Tibial nerve (tissue), 4 donors: Measurements from ENCODE around the gene RRH. TPM values are rescaled to one million over a fixed set of nuclear protein-coding genes. Genes with fewer than 3 reads are reported as not detected.
"Not testable (repeated sequence)": the region's sequence is repeated elsewhere in the genome, so short reads cannot be mapped to it uniquely, and the experiment has no call there.

Source experiments
- DNase-seq, 2 donors: peaks; one replicate each; pipeline ENCODE4 v3.0.0-alpha.2; 2019; ENCODE audit warnings: low spot score in 2 of 2
- H3K27ac ChIP-seq, 4 donors: fragments of 200-600 bp; sonication (generic) in 3 of 4; one replicate each; pipeline ENCODE4 v1.5.1; 2017 to 2019; ENCODE audit warnings: mild to moderate bottlenecking in 1 of 4
- H3K27me3 ChIP-seq, 2 donors: fragments of 200-600 bp; sonication (generic) in 1 of 2; one replicate each; pipeline versions ENCODE4 v1.5.1 to v1.6.0; 2017 to 2019
- H3K36me3 ChIP-seq, 3 donors: fragments of 200-600 bp; sonication (generic); one replicate each; pipeline ENCODE4 v1.5.1; 2018 to 2019
- H3K4me1 ChIP-seq, 4 donors: fragments of 200-600 bp; sonication (generic) in 3 of 4; one replicate each; pipeline ENCODE4 v1.5.1; 2017 to 2019
- H3K4me3 ChIP-seq, 4 donors: fragments of 200-600 bp; sonication (generic) in 3 of 4; one replicate each; pipeline ENCODE4 v1.5.1; 2017 to 2019; ENCODE audit warnings: mild to moderate bottlenecking in 1 of 4, moderate library complexity in 1 of 4
- H3K9me3 ChIP-seq, 4 donors: fragments of 200-600 bp; sonication (generic) in 3 of 4; one replicate each; pipeline ENCODE4 v1.5.1; 2017 to 2019
- CTCF ChIP-seq, 5 experiments: fragments of 200-600 bp in 3 of 5; fragments of 450-650 bp in 2 of 5; sonication (generic) in 3 of 5; IDR thresholded peaks; one replicate each; pipeline ENCODE4 v1.5.1; 2016 to 2019; ENCODE audit warnings: antibody characterized with exemption in 5 of 5, mild to moderate bottlenecking in 3 of 5, moderate library complexity in 2 of 5
- EP300 ChIP-seq, 2 donors: sonication (generic); formaldehyde crosslinking; IDR thresholded peaks; one replicate each; pipeline ENCODE4 v1.6.1; 2017; ENCODE audit warnings: antibody characterized with exemption in 2 of 2, mild to moderate bottlenecking in 1 of 2
- POLR2A ChIP-seq, 2 donors: fragments of 450-650 bp; IDR thresholded peaks; one replicate each; pipeline ENCODE4 v1.6.1; 2017; ENCODE audit warnings: antibody characterized with exemption in 2 of 2, mild to moderate bottlenecking in 2 of 2, moderate library complexity in 2 of 2
- WGBS, 2 donors: methylation state at CpG; one replicate each; pipeline ENCODE4 v1.1.5; 2018; 5-methylcytosine and 5-hydroxymethylcytosine counted together
- total RNA-seq, 4 donors: library from RNA; depleted of rRNA; stranded (reverse); fragments of >200 nt; gene quantifications; one replicate each; pipeline ENCODE4 v1.1.0, GENCODE V29; 2016

RRH gene
- under 1 TPM in 1 of 4 donors, not detected in 3; 0.22 TPM for total RNA-seq

- H3K27me3 ChIP-seq: no peaks in the 10 kb centered on the region
- no peaks in the 10 kb centered on the region for H3K9me3 ChIP-seq
- peaks cover 0 to 35% (median 2%) of the 10 kb centered on the region in 3 donors for H3K36me3 ChIP-seq
- TF ChIP-seq CTCF (IDR thresholded peaks at IDR 0.05) (no peak), EP300 (IDR thresholded peaks at IDR 0.05) (no peak), POLR2A (IDR thresholded peaks at IDR 0.05) (no peak)
- DNase-seq: no peak
- H3K4me1 ChIP-seq: no peaks in the 10 kb centered on the region
- WGBS, 2 donors: 88 to 98% methylated on average over 2 of the region's 2 CpGs
- no peak within 1 kb of the TSS for H3K27ac ChIP-seq
- H3K4me3 ChIP-seq: no peak within 1 kb of the TSS
Observed at GRCh38 chr4:109827672-109828071, at the start of gene RRH. TSS of gene RRH (plus strand) at chr4:109827972. CDS start at chr4:109828028, 56 bp downstream.

- H3K4me3 ChIP-seq: not testable (repeated sequence)
- WGBS, 2 donors: 77 to 86% methylated on average over 2 of the region's 2 CpGs
Observed at GRCh38 chr4:109782092-109782491, 45.7 kb upstream of the RRH start.

GRCh38 chr4:109786846-109787245, 40.9 kb upstream of the RRH start:
- WGBS, 2 donors: 87 to 96% methylated on average over 1 of the region's 1 CpG
- no peak overlapping the region for H3K27ac ChIP-seq
- no peak for DNase-seq
- no peak overlapping the region for H3K4me3 ChIP-seq
- H3K4me1 ChIP-seq: no peaks in the 10 kb centered on the region
- H3K27me3 ChIP-seq: no peaks in the 10 kb centered on the region
- no peak for TF ChIP-seq CTCF (IDR thresholded peaks at IDR 0.05)
- no peak for TF ChIP-seq POLR2A (IDR thresholded peaks at IDR 0.05)
- TF ChIP-seq EP300 (IDR thresholded peaks at IDR 0.05): no peak
- peaks cover 0 to 7% (median 0%) of the 10 kb centered on the region in 4 donors for H3K9me3 ChIP-seq
- H3K36me3 ChIP-seq: no peaks in the 10 kb centered on the region

More at GRCh38 chr4:109782092-109782491, 45.7 kb upstream of the RRH start:
- H3K36me3 ChIP-seq, H3K4me1 ChIP-seq, H3K27ac ChIP-seq, DNase-seq, H3K27me3 ChIP-seq, H3K9me3 ChIP-seq: not testable (repeated sequence)

- H3K27me3 ChIP-seq: no peaks in the 10 kb centered on the region
- 88 to 94% methylated on average over 1 of the region's 1 CpG for WGBS, 2 donors
- TF ChIP-seq EP300 (IDR thresholded peaks at IDR 0.05) (no peak), CTCF (IDR thresholded peaks at IDR 0.05) (no peak), POLR2A (IDR thresholded peaks at IDR 0.05) (no peak)
- no peaks in the 10 kb centered on the region for H3K36me3 ChIP-seq
- no peak overlapping the region for H3K27ac ChIP-seq
- H3K9me3 ChIP-seq: peaks cover 0 to 7% (median 0%) of the 10 kb centered on the region in 4 donors
- H3K4me1 ChIP-seq: no peaks in the 10 kb centered on the region
- DNase-seq: no peak
- no peak overlapping the region for H3K4me3 ChIP-seq
Observed at GRCh38 chr4:109787807-109788206, 40.0 kb upstream of the RRH start.

- WGBS, 2 donors: 84 to 86% methylated on average over 6 of the region's 6 CpGs
- no peaks in the 10 kb centered on the region for H3K27me3 ChIP-seq
Observed at GRCh38 chr4:109795059-109795458, 32.7 kb upstream of the RRH start.

More at GRCh38 chr4:109795059-109795458, 32.7 kb upstream of the RRH start:
- no peak for DNase-seq
- Histone ChIP-seq H3K4me3 (no peak overlapping the region), H3K9me3 (peaks cover 0 to 33% (median 0%) of the 10 kb centered on the region in 4 donors), H3K36me3 (no peaks in the 10 kb centered on the region), H3K4me1 (no peaks in the 10 kb centered on the region), H3K27ac (no peak overlapping the region)
- TF ChIP-seq POLR2A (IDR thresholded peaks at IDR 0.05) (no peak), CTCF (IDR thresholded peaks at IDR 0.05) (no peak), EP300 (IDR thresholded peaks at IDR 0.05) (no peak)
